M059J (cell line): Measurements from ENCODE around the gene PACRG. TPM values are rescaled to one million over a fixed set of nuclear protein-coding genes. Genes with fewer than 3 reads are reported as not detected.

Source experiments
- DNase-seq: peaks from one replicate; pipeline ENCODE4 v3.0.0-alpha.2; 2012; ENCODE audit warnings: low read depth
- total RNA-seq: library from RNA; depleted of rRNA; stranded (reverse); fragments of >200 nt; shearing (Covaris generic); gene quantifications from 2 replicates; pipeline ENCODE4 v1.2.3, GENCODE V29; 2014

Gene PACRG
- total RNA-seq, 1 experiment from 2014 or later, result 0.12 TPM

DNA sequence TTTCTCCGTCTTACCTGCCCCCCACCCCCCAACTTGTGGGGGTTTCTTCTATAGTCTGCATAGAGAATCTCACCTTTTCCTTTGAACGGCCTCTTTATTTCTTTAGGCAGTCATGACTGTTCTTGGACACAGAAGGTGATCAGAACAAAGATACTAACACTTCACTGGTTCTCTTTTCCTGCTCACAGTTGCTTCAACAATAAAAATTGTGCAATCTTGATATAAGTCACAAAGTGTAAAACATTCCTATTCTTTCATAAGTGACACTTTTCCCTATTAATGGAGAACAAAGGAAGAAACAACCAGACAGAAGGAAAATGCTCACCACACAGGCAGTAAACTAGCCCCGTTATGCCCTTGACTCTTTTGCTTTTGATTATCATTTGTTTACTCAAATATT, 448.3 kb downstream of the PACRG start:
- DNase-seq, result no peak

DNA sequence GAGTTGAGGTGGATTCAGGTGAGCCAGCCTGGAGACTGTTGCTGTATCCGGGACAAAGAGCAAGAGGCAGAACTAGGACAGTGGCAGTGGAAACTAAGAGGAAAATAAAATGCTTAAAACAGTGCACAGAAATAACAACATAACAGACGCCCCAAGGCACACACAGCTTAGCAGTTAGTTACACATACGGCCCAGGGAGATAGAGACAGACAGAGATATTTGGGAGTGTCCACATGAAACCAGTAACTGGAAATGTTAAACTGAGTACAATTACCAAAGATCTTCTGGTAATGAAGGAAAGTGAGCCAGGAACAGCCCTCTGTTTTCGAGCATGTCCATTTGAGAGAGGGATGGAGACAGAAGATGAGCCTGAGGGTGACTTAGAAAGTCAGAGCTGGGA, 449.2 kb downstream of the PACRG start:
- DNase-seq, result no peak

GRCh38 chr6:163177892-163178420, 450.2 kb downstream of the PACRG start:
- no peak for DNase-seq

DNA sequence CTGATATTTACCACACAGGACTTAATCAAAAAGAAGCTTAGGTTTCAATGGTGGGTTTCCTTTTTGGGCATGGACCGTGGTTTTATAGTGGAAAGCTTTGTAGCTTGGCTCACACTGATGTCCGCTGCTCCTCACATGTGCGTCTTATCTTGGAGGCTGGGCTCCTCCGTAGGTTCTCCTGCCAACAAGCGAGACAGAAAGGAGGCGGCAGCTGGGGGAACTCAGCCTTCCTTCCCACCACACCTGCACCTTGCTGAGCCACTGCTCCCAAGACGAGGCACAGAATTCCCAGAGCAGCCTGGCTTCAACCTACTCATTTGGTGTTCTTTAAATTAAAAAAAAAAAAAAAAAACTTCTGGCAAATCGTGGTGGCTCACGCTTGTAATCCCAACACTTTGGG, 451.3 kb downstream of the PACRG start:
- no peak for DNase-seq

DNA sequence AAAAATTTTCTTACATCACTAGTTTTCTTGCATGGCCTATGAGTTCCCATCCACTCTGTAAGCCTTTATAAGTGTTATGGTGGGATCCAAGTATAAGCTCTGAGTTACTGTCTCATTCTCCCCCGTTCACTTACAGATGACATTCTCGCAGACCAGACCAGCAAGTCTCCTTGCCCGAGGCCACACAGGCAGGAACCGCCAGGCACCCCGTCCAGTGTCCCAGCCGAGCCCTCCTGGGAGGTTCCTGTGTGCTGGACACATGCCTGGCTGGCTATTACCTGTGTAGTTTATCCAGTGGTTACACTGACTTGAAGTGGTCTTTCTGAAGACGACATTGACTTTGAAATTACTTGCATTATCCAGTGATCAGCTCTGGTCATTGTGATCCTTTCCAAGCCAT, 451.9 kb downstream of the PACRG start:
- DNase-seq, result no peak

DNA sequence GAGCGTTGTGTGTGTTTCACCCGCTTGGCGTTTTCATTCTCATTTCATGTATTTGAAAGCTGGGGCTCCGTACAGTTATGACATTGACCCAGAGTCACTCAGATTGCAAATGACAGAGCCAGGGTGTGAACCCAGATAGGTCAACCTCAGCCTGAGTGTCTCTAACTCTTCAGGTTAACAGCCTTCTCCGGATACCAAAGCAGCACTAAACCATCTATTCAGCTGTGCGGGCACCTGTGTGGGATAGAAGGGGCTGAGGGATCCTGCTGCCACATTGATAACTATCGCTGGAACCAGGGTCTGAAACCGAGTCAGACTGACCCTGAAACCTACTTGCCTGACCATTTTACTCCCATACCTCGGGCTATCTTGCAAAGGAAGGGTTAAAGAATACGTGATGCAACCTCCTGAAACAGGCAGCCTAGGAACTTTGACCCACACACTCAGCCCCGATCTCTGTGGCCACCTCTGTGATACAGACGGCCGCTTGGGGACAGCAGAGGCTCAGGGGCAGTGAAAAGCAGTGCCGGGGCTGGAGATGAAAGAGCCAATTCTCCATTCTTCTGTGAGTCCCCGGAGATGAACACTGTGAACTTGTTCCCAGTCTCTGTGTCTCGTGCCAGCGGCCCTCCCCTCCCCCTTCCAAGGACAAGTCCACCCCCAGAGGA, 453.2 kb downstream of the PACRG start:
- DNase-seq, result peak; percentile 65

- DNase-seq, result no peak
Observed at GRCh38 chr6:163181666-163182180, 453.9 kb downstream of the PACRG start.

DNA sequence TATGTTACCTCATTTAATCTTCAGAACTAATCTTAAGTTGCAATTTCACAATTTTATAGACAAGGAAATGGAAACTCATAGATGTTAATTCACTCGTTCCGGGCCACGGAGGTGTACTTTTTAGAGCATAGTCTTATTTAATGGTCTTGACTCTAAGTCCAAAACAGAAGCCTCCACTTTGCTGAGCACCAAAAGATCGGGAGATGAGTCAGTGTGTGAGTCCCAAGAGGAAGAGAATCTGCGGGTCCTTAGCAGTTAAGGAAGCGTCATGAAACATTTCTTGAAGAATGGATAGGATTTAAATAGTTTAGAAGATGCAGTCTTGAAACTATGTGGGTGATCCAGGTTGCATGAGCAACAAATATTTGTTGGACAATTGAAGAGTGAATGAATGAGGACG, 454.9 kb downstream of the PACRG start:
- no peak for DNase-seq

DNA sequence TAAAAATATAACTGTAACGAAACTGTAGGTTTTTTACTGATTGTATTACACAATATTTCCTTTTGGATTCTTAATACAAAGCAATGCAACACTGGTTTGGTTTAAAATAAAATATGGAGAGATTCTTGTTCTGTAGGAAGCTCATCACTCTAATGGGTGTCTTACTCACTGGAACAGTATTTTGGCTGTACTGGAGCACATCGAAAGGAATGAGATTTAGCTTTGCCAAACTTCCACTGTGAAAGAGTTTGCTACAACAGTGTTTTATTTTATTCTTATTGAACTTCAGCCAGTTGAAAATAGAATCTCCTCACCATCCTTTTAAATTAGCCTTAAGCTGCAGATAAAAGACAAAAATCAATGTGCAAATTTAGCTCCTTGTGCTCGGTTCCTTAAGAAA, 456.0 kb downstream of the PACRG start:
- no peak for DNase-seq

GRCh38 chr6:163185744-163186143, 458.0 kb downstream of the PACRG start:
- DNase-seq, result no peak

DNA sequence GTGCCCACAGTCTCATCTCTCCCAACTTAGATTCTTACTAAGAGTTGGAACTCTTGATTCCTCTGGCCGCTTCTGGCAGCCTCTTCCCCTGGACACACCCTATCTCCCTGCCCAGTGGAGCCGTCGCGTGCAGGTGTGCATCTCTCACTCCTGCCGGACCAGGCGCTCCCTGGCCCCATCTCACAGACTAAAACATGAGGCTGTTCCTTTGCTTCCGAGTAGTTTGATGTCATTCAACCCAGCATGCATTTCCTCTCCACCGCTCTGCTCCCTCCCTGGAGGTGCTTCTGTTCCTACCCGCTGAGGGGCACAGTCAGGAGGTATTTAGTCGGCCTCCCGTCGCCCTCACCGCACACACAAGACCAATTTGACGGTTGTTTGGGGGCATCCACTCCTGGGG, 458.8 kb downstream of the PACRG start:
- no peak for DNase-seq

- DNase-seq, result no peak
Observed at GRCh38 chr6:163187201-163187600, 459.4 kb downstream of the PACRG start.

- DNase-seq, result no peak
Observed at GRCh38 chr6:163187606-163188005, 459.8 kb downstream of the PACRG start.

- no peak for DNase-seq
Observed at GRCh38 chr6:163188746-163189145, 461.0 kb downstream of the PACRG start.

DNA sequence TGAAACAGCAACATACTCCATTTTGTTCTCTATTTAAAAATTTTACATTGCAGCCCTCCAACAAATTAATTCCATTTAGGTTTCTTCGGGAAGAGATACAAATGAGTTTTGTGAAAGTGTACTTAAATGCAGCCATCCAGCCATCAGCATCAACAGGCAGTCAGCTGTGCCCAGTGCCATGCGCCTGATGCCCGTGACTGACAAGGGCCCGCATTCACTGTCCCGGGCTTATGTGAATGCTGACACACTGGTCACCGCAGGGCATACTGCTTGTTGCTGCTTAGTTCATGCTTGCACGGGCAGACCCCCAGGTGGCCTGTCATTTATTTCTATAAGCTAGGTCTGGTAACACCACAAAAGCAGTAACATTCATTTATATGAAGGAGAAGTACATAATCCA, 461.8 kb downstream of the PACRG start:
- DNase-seq, result no peak

DNA sequence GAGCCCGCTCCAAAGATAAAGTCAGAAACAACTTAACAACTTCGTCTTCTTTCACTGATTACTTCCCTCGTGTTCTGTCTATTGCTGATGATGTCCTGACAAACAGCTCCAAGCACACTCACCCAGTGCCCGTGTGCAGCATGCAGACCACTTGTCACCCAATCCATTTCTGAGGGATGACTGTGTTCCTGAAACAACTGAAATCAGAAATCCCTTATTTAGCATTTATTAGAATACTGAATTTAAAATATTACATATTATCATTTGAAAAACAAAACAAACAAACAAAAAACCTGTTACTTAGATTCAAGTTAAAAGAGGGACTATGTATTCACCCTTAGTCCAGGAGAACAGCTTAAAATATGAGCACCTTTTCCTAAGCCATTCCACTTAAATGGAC, 463.0 kb downstream of the PACRG start:
- no peak for DNase-seq

DNA sequence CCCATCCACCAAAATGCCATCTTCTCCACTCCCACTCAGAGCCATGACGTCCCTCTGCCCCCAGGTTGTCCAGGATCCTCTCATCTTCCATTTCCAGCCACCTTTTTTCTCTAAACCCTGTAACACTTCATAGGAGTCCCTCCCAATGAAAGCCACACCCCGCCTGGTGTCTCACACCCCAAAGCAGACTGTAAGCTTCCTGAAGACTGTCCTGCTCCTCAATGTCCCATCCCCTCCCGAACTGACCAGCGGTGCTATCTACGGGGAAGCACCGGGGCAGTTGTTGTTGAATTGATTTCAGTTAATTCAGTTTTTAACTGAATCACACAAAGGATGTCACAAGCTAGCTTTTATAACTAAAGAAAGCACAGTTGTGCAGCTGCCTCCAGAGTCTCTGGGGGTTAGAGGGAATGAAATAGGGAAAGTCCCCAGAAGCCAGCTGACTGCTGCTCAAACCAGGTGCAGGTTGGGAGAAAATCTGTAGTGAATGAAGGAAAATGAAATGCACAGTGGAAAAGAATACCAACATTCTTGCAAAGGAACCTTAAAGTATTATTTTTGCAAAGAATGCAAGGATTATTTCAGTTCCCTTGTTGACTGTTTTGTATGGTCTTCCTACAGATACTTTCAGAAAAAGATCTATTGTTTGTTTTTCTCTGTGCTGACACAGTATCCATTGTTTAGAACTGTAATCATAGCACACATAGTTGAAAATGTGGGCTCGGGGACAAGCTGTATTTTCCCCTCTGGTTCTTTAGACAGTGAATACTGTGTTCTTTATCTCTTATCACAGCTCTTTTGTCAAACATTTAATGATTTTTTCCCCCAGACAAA, 464.1 kb downstream of the PACRG start:
- DNase-seq, result no peak

DNA sequence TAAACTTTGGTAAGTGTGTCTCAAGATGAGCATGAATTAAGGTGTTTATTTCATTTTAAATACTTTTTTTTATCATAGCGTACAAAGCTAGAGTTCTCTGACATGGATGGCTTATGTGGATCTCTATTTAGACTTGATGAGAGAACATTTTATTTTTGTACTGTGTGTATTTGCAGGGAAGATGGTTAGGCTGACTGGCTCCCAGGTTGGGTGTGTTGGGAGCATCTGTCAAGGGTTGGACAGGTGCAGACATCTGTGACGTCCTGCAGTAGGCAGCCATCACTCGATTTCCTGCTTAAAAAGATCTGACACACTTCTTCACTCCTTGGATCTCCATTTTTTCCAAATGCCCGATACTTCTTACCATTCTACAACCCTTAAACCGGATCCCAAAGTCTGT, 464.8 kb downstream of the PACRG start:
- DNase-seq, result no peak

GRCh38 chr6:163193326-163193725, 465.6 kb downstream of the PACRG start:
- no peak for DNase-seq

DNA sequence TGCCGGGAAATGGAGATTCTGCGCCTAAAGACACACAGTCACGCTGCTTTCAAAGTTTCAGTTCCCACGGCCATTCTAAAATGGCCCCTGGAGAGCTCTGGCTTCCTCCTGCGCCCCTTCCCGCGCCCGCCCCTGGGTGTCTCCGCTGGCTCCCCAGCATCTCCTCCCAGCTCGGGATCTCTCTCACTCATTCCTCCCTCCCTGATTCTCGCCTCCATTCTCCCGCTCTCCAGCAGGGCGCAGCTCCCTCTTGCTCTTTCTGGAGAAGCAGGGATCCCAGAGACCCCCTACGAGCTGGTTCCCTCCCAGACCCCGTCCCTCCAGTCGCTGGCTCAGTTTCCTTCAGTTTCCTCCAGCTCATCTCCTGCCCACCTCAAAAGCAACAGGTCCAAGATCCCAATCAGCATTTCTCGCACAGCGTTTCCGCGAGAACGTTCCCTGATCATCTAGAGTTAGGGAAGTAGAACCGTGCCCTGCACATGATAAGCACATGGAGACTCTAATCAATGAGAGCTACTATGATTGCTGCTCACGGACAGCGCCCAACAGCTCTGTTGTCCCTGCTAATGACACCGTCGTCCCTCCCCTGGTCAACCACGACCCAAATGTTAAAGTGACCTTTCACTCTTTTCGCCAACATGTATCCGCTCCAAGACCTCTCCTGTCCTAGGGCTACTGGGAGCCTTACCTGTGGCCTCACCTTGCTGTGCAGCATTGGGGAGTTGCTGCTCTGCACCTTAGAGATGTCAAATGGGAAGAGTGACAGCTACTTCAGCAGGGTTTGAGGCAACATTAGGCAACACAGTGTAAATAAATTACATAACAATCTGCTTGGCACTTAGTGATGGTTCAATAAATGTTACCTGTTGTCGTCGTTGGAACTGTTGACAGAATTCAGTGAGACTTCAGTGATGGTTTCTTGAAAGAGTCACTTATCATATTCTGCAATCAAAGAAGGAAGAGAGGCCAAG, 468.2 kb downstream of the PACRG start:
- no peak for DNase-seq

- DNase-seq, result no peak
Observed at GRCh38 chr6:163197839-163198238, 470.1 kb downstream of the PACRG start.

GRCh38 chr6:163198396-163198795, 470.6 kb downstream of the PACRG start:
- DNase-seq, result no peak
